Endodermal cell (in vitro differentiated cells): ENCODE data around the gene RGS9. TPM values are rescaled to one million over a fixed set of nuclear protein-coding genes. Genes with fewer than 3 reads are reported as not detected.

Source experiments
- DNase-seq: peaks from one replicate; pipeline ENCODE4 v3.0.0-alpha.2; 2017
- H3K27ac ChIP-seq: 2 replicates; pipeline ENCODE4 v1.5.1; 2013; ENCODE audit warnings: mild to moderate bottlenecking, low read depth, low read length, moderate library complexity
- H3K27me3 ChIP-seq: 2 replicates; pipeline ENCODE4 v1.6.1; 2013; ENCODE audit warnings: mild to moderate bottlenecking, low read length, moderate library complexity; ENCODE audit not compliant: insufficient read depth, control insufficient read depth, poor library complexity, severe bottlenecking
- H3K36me3 ChIP-seq: 2 replicates; pipeline ENCODE4 v1.7.0; 2013; ENCODE audit warnings: mild to moderate bottlenecking, low read length, moderate library complexity; ENCODE audit not compliant: control insufficient read depth, insufficient read depth
- H3K4me1 ChIP-seq: one replicate; pipeline ENCODE4 v1.7.0; 2013; ENCODE audit warnings: low read length; ENCODE audit not compliant: control insufficient read depth, insufficient read depth
- H3K4me3 ChIP-seq: 2 replicates; pipeline ENCODE4 v1.5.1; 2013; ENCODE audit warnings: mild to moderate bottlenecking, low read length, moderate library complexity
- H3K9ac ChIP-seq: 2 replicates; pipeline ENCODE4 v1.6.1; 2013; ENCODE audit warnings: mild to moderate bottlenecking, low read length, moderate library complexity; ENCODE audit not compliant: poor library complexity, severe bottlenecking; ENCODE audit errors: extremely low read depth
- H3K9me3 ChIP-seq: 2 replicates; pipeline ENCODE4 v1.6.1; 2013; ENCODE audit warnings: mild to moderate bottlenecking, low read length, moderate library complexity; ENCODE audit not compliant: control insufficient read depth
- H3K27ac Mint-ChIP-seq: 2 replicates; pipeline ENCODE4 v1.8.0; 2020; ENCODE audit warnings: mixed read lengths
- H3K27me3 Mint-ChIP-seq: 2 replicates; pipeline ENCODE4 v1.8.0; 2021; ENCODE audit warnings: mild to moderate bottlenecking, mixed read lengths; ENCODE audit not compliant: insufficient read depth
- H3K36me3 Mint-ChIP-seq: 2 replicates; pipeline ENCODE4 v1.8.0; 2020; ENCODE audit warnings: low read depth, mixed read lengths
- H3K4me1 Mint-ChIP-seq: 2 replicates; pipeline ENCODE4 v1.8.0; 2020; ENCODE audit warnings: mixed read lengths
- H3K4me3 Mint-ChIP-seq: 2 replicates; pipeline ENCODE4 v1.8.0; 2020; ENCODE audit warnings: mild to moderate bottlenecking, moderate library complexity, mixed read lengths
- H3K9me3 Mint-ChIP-seq: 2 replicates; pipeline ENCODE4 v1.8.0; 2020; ENCODE audit warnings: mild to moderate bottlenecking, mixed read lengths
- WGBS, 2 experiments: methylation state at CpG; one replicate each; pipeline versions ENCODE4 v1.1.5 to v1.1.7; 2013; ENCODE audit warnings: missing lambda C conversion rate in 2 of 2, mixed read lengths in 1 of 2; ENCODE audit not compliant: insufficient coverage in 1 of 2, insufficient read length in 1 of 2; 5-methylcytosine and 5-hydroxymethylcytosine counted together
- total RNA-seq, 2 donors: library from RNA; stranded (reverse); fragmentation: NEBNext Ultra II Directional in 1 of 2; extraction: Animal tissue kit (Norgen Biotek cat#: 25700) in 1 of 2; gene quantifications; 2 replicates in 1 of 2; 3 replicates in 1 of 2; pipeline ENCODE4 v1.2.1, GENCODE V29; 2021
- TF ChIP-seq, protein P1 (sequence below): fragments of 200-600 bp; sonication (generic); conservative IDR thresholded peaks from 2 replicates; pipeline ENCODE4 v1.5.0; 2021; ENCODE audit warnings: antibody characterized with exemption, mild to moderate bottlenecking

RGS9 gene
- total RNA-seq, 2 donors from 2014 or later = 11.1 to 14.7 TPM

GRCh38 chr17:65230040-65230439 is 92.9 kb downstream of the RGS9 start:
- Mint-ChIP-seq H3K27me3 (no peaks in the 10 kb centered on the region), H3K4me3 (no peak overlapping the region), H3K27ac (no peak overlapping the region), H3K9me3 (no peaks in the 10 kb centered on the region), H3K36me3 (no peaks in the 10 kb centered on the region), H3K4me1 (peaks cover 16% of the 10 kb centered on the region)
- peak; percentile 48 for DNase-seq
- WGBS, 2 experiments = 87% methylated on average over 2 of the region's 4 CpGs; no CpG with 5 or more reads in 1 of the 2 experiments
- H3K9ac ChIP-seq = no peak overlapping the region
- no peak overlapping the region for H3K4me3 ChIP-seq
- H3K36me3 ChIP-seq = no peaks in the 10 kb centered on the region
- H3K4me1 ChIP-seq = peaks cover 10% of the 10 kb centered on the region
- H3K27me3 ChIP-seq = no peaks in the 10 kb centered on the region
- H3K27ac ChIP-seq = no peak overlapping the region
- TF ChIP-seq, protein P1, sequence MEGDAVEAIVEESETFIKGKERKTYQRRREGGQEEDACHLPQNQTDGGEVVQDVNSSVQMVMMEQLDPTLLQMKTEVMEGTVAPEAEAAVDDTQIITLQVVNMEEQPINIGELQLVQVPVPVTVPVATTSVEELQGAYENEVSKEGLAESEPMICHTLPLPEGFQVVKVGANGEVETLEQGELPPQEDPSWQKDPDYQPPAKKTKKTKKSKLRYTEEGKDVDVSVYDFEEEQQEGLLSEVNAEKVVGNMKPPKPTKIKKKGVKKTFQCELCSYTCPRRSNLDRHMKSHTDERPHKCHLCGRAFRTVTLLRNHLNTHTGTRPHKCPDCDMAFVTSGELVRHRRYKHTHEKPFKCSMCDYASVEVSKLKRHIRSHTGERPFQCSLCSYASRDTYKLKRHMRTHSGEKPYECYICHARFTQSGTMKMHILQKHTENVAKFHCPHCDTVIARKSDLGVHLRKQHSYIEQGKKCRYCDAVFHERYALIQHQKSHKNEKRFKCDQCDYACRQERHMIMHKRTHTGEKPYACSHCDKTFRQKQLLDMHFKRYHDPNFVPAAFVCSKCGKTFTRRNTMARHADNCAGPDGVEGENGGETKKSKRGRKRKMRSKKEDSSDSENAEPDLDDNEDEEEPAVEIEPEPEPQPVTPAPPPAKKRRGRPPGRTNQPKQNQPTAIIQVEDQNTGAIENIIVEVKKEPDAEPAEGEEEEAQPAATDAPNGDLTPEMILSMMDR = no peak
- H3K9me3 ChIP-seq = no peaks in the 10 kb centered on the region

DNA sequence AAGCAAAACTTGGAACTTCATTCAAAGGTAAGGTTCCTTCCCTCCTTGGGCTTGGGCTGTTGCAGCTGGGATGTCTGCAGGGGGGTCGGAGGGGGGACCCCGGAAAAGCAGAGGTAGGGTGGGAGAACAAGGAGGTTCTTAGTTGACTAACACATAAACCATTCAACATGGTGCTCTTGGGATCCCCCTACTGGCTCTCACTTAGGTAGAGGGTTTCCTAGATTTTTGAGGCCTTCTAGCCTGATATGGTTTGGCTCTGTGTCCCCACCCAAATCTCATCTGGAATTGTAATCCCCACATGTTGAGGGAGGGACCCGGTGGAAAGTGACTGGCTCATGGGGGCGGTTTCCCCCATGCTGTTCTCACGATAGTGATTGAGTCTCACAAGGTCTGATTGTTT is 93.9 kb downstream of the RGS9 start:
- DNase-seq = no peak
- Mint-ChIP-seq H3K36me3 (no peaks in the 10 kb centered on the region), H3K4me3 (no peak overlapping the region), H3K27me3 (no peaks in the 10 kb centered on the region), H3K9me3 (peaks cover 4% of the 10 kb centered on the region), H3K27ac (no peak overlapping the region), H3K4me1 (peaks cover 16% of the 10 kb centered on the region)
- Histone ChIP-seq H3K27ac (no peak overlapping the region), H3K4me1 (peaks cover 10% of the 10 kb centered on the region), H3K4me3 (no peak overlapping the region), H3K9me3 (peaks cover 7% of the 10 kb centered on the region), H3K27me3 (no peaks in the 10 kb centered on the region), H3K9ac (no peak overlapping the region), H3K36me3 (no peaks in the 10 kb centered on the region)
- 74 to 80% methylated on average over 1 to 3 of the region's 5 CpGs for WGBS, 2 experiments
- TF ChIP-seq, protein P1 = no peak

GRCh38 chr17:65231662-65232335 is 94.6 kb downstream of the RGS9 start:
- peaks cover 8% of the 10 kb centered on the region for H3K9me3 ChIP-seq
- Mint-ChIP-seq H3K9me3 (peaks cover 7% of the 10 kb centered on the region), H3K27ac (no peak overlapping the region), H3K4me1 (peaks cover 16% of the 10 kb centered on the region), H3K4me3 (no peak overlapping the region), H3K27me3 (no peaks in the 10 kb centered on the region), H3K36me3 (no peaks in the 10 kb centered on the region)
- no peaks in the 10 kb centered on the region for H3K36me3 ChIP-seq
- no peak overlapping the region for H3K9ac ChIP-seq
- WGBS, 2 experiments = 0 to 57% methylated on average over 3 to 8 of the region's 8 CpGs
- peak; percentile 93 for DNase-seq
- H3K4me1 ChIP-seq = peaks cover 10% of the 10 kb centered on the region
- TF ChIP-seq, protein P1 = peak; percentile 87
- H3K27ac ChIP-seq = no peak overlapping the region
- no peak overlapping the region for H3K4me3 ChIP-seq
- H3K27me3 ChIP-seq = no peaks in the 10 kb centered on the region
